BE2C (cell line): ENCODE measurements around the gene GNL1.
A peak's percentile ranks its signal among the peaks of the same experiment; 100 is the strongest.

Experiments used
- DNase-seq: peaks from one replicate; pipeline ENCODE4 v3.0.0-alpha.2; 2020
- H3K27me3 ChIP-seq: fragments of 250-450 bp; sonication (Bioruptor Pico); 2 replicates; pipeline ENCODE4 v1.5.1; 2020; ENCODE audit warnings: mild to moderate bottlenecking
- H3K36me3 ChIP-seq: fragments of 250-450 bp; sonication (Bioruptor Pico); 2 replicates; pipeline ENCODE4 v1.5.1; 2020; ENCODE audit warnings: mild to moderate bottlenecking
- H3K4me1 ChIP-seq: fragments of 250-450 bp; sonication (Bioruptor Pico); 2 replicates; pipeline ENCODE4 v1.5.1; 2020
- H3K4me3 ChIP-seq: 2 replicates; pipeline ENCODE4 v1.5.1; 2011; ENCODE audit warnings: low read depth, low read length
- H3K9me3 ChIP-seq: fragments of 250-450 bp; sonication (Bioruptor Pico); 2 replicates; pipeline ENCODE4 v1.5.1; 2020
- TF ChIP-seq, protein P1 (sequence below): IDR thresholded peaks from 2 replicates; pipeline ENCODE4 v1.5.1; 2012; ENCODE audit warnings: mild to moderate bottlenecking, low read depth, low read length

GNL1 gene

DNA sequence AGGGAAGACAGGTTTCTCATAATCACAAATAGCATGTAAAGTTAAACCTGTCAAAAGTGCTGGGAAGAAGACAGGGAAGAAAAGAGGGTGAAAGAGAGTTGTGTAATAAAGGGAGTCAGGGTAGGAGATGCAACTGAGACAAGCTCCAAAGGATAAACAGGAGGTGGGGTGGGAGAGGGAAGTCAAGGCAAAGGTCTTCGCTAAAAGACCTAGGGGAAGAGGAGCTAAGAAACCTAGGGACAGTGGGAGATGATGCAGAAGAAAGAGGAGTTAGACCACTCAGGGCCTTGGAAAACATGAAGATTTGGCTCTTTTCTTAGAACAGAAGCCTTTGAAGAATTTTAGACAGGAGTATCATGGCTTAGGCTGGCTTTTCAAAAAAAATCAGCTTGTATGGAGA, 7.8 kb upstream of the GNL1 start:
- H3K36me3 ChIP-seq: peaks cover 21% of the 10 kb centered on the region
- H3K9me3 ChIP-seq: no peaks in the 10 kb centered on the region
- no peaks in the 10 kb centered on the region for H3K27me3 ChIP-seq
- no peaks in the 10 kb centered on the region for H3K4me1 ChIP-seq
- TF ChIP-seq, protein P1, sequence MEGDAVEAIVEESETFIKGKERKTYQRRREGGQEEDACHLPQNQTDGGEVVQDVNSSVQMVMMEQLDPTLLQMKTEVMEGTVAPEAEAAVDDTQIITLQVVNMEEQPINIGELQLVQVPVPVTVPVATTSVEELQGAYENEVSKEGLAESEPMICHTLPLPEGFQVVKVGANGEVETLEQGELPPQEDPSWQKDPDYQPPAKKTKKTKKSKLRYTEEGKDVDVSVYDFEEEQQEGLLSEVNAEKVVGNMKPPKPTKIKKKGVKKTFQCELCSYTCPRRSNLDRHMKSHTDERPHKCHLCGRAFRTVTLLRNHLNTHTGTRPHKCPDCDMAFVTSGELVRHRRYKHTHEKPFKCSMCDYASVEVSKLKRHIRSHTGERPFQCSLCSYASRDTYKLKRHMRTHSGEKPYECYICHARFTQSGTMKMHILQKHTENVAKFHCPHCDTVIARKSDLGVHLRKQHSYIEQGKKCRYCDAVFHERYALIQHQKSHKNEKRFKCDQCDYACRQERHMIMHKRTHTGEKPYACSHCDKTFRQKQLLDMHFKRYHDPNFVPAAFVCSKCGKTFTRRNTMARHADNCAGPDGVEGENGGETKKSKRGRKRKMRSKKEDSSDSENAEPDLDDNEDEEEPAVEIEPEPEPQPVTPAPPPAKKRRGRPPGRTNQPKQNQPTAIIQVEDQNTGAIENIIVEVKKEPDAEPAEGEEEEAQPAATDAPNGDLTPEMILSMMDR: no peak
- no peak for DNase-seq
- H3K4me3 ChIP-seq: no peak overlapping the region

DNA sequence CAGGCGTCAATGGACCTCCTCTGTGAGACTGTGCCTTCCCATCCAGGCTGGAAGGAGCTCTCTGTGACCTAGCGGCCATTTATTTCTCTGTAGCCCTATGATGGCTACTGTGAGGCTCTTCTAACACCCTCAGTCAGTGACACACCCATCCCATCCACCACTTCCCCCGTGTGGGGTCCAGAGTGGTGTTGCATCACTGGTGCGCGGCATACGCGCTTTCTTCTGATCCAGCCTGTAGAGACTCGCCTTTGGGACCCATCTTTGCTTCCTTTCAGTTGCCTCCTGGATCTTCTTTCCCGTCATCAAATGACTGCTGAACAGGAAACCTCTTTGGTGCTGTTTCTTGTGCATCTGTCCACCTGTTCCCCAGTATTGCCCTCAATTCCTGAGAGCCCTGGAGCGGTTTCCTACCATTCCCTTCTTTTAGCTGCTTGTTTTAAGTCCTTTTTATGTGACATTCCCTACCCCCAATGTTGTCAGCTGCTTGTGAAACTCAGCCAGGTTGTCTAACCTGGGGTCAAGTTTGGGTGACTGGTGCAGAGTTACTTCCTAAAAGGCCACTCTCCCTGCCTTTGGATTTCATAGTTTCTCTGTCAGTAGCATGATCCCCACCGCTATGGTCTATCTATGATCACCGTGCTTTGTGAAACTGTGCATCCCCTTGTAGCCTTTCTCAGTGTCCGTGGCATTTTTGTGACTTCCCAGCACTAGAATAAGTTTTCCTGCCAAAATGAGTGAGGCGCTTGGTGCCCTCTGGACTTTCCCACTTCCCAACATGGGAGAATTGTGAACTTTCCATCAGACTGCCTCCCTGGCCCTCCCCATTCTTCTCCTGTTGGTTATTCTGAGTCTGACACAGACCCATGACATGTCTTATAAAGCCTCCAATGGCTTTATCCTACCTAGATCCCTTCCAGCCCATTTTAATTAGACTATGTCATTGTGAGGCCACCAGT, 6.5 kb upstream of the GNL1 start:
- Histone ChIP-seq H3K4me3 (no peak overlapping the region), H3K9me3 (no peaks in the 10 kb centered on the region), H3K4me1 (no peaks in the 10 kb centered on the region), H3K36me3 (peaks cover 30% of the 10 kb centered on the region), H3K27me3 (no peaks in the 10 kb centered on the region)
- TF ChIP-seq, protein P1: no peak
- DNase-seq: no peak

- Histone ChIP-seq H3K4me3 (no peak overlapping the region), H3K36me3 (peaks cover 30% of the 10 kb centered on the region), H3K9me3 (no peaks in the 10 kb centered on the region), H3K4me1 (no peaks in the 10 kb centered on the region), H3K27me3 (no peaks in the 10 kb centered on the region)
- no peak for DNase-seq
- TF ChIP-seq, protein P1: no peak
Observed at GRCh38 chr6:30560930-30561329, 4.6 kb upstream of the GNL1 start.

- no peaks in the 10 kb centered on the region for H3K9me3 ChIP-seq
- H3K27me3 ChIP-seq: no peaks in the 10 kb centered on the region
- no peak for DNase-seq
- H3K4me3 ChIP-seq: peak overlapping the region; percentile 77
- no peaks in the 10 kb centered on the region for H3K4me1 ChIP-seq
- peaks cover 36% of the 10 kb centered on the region for H3K36me3 ChIP-seq
- TF ChIP-seq, protein P1: no peak
Observed at GRCh38 chr6:30557683-30557981, 1.3 kb upstream of the GNL1 start.

DNA sequence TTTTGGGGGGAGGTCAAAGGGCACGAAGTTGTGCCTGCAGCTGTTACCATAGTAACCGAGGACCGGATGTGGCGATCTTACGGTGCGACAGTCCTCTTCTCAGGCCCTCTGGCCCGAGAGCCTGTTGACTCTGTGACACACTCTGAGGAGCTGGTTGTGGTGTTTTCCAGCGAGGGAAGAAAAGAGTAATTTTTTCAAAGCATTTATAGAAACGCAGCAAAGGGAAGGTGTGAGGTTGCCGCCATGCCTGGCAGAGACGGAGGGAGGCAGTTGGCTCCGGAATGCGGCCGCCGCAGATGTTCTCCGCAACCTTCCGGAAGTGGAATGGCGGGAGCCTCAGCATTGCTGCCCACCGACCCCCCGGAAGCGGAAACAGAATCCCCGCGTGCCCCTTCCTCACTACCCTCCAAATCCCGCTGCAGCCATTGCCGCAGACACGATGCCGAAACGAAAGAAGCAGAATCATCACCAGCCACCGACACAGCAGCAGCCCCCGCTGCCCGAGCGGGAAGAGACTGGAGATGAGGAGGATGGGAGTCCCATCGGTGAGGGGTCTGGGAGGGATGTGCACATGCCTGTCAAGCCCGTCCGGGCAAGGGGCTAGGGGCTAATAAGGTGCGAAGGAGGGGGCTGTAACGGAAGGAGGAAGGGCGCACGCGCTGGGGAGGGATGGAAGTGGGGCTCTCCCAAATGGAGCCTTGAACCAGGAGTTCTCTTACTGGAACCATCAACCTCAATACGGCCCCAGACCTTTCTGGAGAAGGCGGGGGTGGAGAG, 805 bp upstream of the GNL1 start, which contains the start of gene PRR3:
PRR3 (plus strand) TSS at position 390 of the 777 bp plus-strand sequence; CDS start at position 440, 50 bp downstream.
- H3K9me3 ChIP-seq: no peaks in the 10 kb centered on the region
- peak; percentile 93 for DNase-seq
- TF ChIP-seq, protein P1: no peak
- no peaks in the 10 kb centered on the region for H3K27me3 ChIP-seq
- no peaks in the 10 kb centered on the region for H3K4me1 ChIP-seq
- peaks cover 33% of the 10 kb centered on the region for H3K36me3 ChIP-seq
- H3K4me3 ChIP-seq: peak within 1 kb of the TSS; percentile 77

GRCh38 chr6:30555816-30556065, 548 bp downstream of the GNL1 start:
- DNase-seq: no peak
- H3K36me3 ChIP-seq: peaks cover 35% of the 10 kb centered on the region
- no peaks in the 10 kb centered on the region for H3K9me3 ChIP-seq
- no peaks in the 10 kb centered on the region for H3K4me1 ChIP-seq
- peak overlapping the region; percentile 77 for H3K4me3 ChIP-seq
- no peaks in the 10 kb centered on the region for H3K27me3 ChIP-seq
- TF ChIP-seq, protein P1: no peak
